Right lobe of liver (tissue), 6 donors: ENCODE results near the gene MGAT2. TPM values are rescaled to one million over a fixed set of nuclear protein-coding genes. Genes with fewer than 3 reads are reported as not detected.
"Not testable (repeated sequence)": the region's sequence is repeated elsewhere in the genome, so short reads cannot be mapped to it uniquely, and the experiment has no call there.

Source experiments
- ATAC-seq, 4 donors: fragments of 200-7000 bp; cut with Tn5 transposase; one replicate each; pipeline ENCODE4 v1.9.1; 2020; ENCODE audit warnings: mild to moderate bottlenecking in 4 of 4, moderate library complexity in 4 of 4
- DNase-seq, 3 donors: peaks; one replicate each; pipeline ENCODE4 v3.0.0-alpha.2; 2020
- H3K27ac ChIP-seq, 3 donors: fragments of 200-600 bp; one replicate each; pipeline ENCODE4 v1.8.0; 2022
- H3K27me3 ChIP-seq, 2 donors: fragments of 200-600 bp; one replicate each; pipeline ENCODE4 v1.8.0; 2022
- H3K36me3 ChIP-seq, 4 donors: fragments of 200-600 bp; sonication (generic) in 1 of 4; one replicate each; pipeline versions ENCODE4 v1.5.1 to v1.8.0; 2017 to 2022; ENCODE audit warnings: control low read depth in 1 of 4
- H3K4me1 ChIP-seq, 4 donors: fragments of 200-600 bp; sonication (generic) in 1 of 4; one replicate each; pipeline versions ENCODE4 v1.5.1 to v1.8.0; 2017 to 2022; ENCODE audit warnings: control low read depth in 1 of 4
- H3K4me3 ChIP-seq, 3 donors: fragments of 200-600 bp; one replicate each; pipeline ENCODE4 v1.8.0; 2022
- H3K9me3 ChIP-seq, 4 donors: fragments of 200-600 bp; sonication (generic) in 1 of 4; one replicate each; pipeline versions ENCODE4 v1.5.1 to v1.8.0; 2017 to 2022; ENCODE audit warnings: control low read depth in 1 of 4
- POLR2A ChIP-seq: fragments of 450-650 bp; IDR thresholded peaks from one replicate; pipeline ENCODE4 v1.6.1; 2017; ENCODE audit warnings: antibody characterized with exemption, mild to moderate bottlenecking
- WGBS: methylation state at CpG from one replicate; pipeline ENCODE4 v1.1.6; 2018; ENCODE audit warnings: low coverage, low lambda C conversion rate; ENCODE audit not compliant: insufficient coverage; ENCODE audit errors: missing lambda C conversion rate; 5-methylcytosine and 5-hydroxymethylcytosine counted together
- intact Hi-C, 2 donors: fragments of 100-400 bp; cut with DNase I; formaldehyde crosslinking; loops; one replicate each; pipeline versions ENCODE4 v1.11.2 to v1.14.1; 2022
- total RNA-seq, 6 experiments: library from RNA; depleted of rRNA in 2 of 6; stranded (reverse); fragments of >200 nt in 2 of 6; fragmentation: NEBNext Ultra II Directional in 3 of 6; extraction: Animal tissue kit (Norgen Biotek cat#: 25700) in 3 of 6; gene quantifications; one replicate each; pipeline versions ENCODE4 v1.1.0 to v1.2.4, GENCODE V29; 2016 to 2023
- TF ChIP-seq, protein P1 (sequence below), 4 donors: fragments of 200-600 bp in 3 of 4; fragments of 450-650 bp in 1 of 4; IDR thresholded peaks; one replicate each; pipeline versions ENCODE4 v1.5.1 to v1.8.0; 2016 to 2022; ENCODE audit warnings: antibody characterized with exemption in 4 of 4, mild to moderate bottlenecking in 2 of 4
- donor health status: DM: no; HTN: yes; CAD: no.
- donor health status: DM: no; HTN: no; CAD: no.
- donor health status: DM: no; HTN: no; CAD: no.
- donor health status: DM: no; HTN: yes; CAD: no.
- donor health status: DM: no; HTN: yes; CAD: no.

Gene MGAT2
- total RNA-seq, 6 experiments from 2014 or later: 26.1 to 37.0 (median 30.5) TPM

DNA sequence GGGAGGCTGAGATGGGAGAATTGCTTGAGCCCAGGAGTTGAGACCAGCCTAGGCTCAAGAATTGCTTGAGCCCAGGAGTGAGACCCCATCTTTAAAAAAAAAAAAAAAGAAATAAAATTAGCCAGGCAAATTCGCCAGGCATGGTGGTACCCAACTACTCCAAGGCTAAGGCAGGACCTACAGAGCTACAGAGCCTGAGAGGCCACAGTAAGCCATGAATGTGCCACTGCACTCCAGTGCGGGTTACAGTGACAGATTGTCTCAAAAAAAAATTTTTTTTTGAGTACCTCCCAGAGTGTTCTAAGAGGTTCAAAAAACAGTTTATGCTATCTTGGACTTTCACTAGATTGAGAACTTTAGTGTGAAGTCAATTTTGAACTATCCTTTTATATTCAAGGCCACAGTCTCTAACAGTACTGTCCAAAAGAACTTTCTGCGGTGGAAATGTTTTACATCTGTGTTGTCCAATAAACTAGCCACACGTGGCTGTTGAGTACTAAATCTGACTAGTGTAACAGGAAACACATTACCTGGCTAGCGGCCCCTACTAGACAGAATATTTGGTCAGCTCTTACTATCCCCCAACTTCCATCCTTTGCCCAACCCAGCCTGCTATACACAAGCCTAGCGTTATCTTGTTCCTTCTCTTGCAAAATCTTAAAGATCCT, 2.6 kb upstream of the MGAT2 start:
- H3K27me3 ChIP-seq: no peaks in the 10 kb centered on the region
- H3K4me3 ChIP-seq: no peak overlapping the region
- intact Hi-C loops: no loop called here
- 89% methylated on average over 6 of the region's 6 CpGs for WGBS
- no peak for TF ChIP-seq POLR2A
- TF ChIP-seq, protein P1, sequence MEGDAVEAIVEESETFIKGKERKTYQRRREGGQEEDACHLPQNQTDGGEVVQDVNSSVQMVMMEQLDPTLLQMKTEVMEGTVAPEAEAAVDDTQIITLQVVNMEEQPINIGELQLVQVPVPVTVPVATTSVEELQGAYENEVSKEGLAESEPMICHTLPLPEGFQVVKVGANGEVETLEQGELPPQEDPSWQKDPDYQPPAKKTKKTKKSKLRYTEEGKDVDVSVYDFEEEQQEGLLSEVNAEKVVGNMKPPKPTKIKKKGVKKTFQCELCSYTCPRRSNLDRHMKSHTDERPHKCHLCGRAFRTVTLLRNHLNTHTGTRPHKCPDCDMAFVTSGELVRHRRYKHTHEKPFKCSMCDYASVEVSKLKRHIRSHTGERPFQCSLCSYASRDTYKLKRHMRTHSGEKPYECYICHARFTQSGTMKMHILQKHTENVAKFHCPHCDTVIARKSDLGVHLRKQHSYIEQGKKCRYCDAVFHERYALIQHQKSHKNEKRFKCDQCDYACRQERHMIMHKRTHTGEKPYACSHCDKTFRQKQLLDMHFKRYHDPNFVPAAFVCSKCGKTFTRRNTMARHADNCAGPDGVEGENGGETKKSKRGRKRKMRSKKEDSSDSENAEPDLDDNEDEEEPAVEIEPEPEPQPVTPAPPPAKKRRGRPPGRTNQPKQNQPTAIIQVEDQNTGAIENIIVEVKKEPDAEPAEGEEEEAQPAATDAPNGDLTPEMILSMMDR (IDR thresholded peaks at IDR 0.05): no peak
- ATAC-seq: no peak
- peaks cover 0 to 5% (median 0%) of the 10 kb centered on the region in 4 donors for H3K4me1 ChIP-seq
- DNase-seq: no peak
- H3K36me3 ChIP-seq: peaks cover 0 to 10% (median 5%) of the 10 kb centered on the region in 4 donors
- H3K9me3 ChIP-seq: no peaks in the 10 kb centered on the region
- no peak overlapping the region for H3K27ac ChIP-seq

DNA sequence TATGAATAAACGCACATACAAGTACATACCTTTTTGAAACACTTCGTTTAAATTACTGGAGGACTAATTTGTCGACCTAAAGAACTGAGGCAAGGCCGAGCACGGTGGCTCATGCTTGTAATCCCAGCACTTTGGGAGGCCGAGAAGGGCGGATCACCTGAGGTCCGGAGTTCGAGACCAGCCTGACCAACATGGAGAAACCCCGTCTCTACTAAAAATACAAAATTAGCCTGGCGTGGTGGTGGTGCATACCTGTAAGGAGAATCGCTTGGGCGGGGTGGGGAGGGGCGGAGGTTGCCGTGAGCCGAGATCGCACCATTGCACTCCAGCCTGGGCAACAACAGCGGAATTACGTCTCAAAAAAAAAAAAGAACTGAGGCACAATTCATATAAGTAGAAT, 1.3 kb upstream of the MGAT2 start:
- Histone ChIP-seq H3K4me3 (peak overlapping the region; percentile 92 to 97 (median 95)), H3K4me1 (peaks cover 0 to 15% (median 3%) of the 10 kb centered on the region in 4 donors), H3K36me3 (peaks cover 0 to 10% (median 5%) of the 10 kb centered on the region in 4 donors)
- intact Hi-C loops, DNase-seq, H3K27me3 ChIP-seq, H3K27ac ChIP-seq, ATAC-seq, H3K9me3 ChIP-seq: not testable (repeated sequence)
- 44% methylated on average over 19 of the region's 19 CpGs for WGBS

DNA sequence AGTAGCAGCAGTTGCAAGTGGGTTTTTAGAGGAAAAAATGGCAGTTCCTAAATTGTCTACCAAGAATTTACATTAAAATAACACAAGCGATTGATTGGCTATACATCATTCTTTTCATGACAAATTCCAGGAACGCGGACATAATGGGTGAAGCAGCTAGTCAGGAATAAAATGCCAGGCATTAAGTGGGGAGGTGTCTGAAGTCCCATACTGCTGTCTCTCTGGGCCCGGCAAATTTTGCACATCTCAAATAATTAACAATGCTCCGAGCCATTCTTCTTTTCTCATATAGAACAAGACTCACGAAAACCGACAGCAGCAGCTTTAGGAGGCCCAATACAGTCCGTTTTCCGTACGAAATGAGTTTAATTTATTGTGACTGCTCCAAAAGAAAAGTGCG, 869 bp upstream of the MGAT2 start:
- ATAC-seq: no peak
- H3K27me3 ChIP-seq: no peaks in the 10 kb centered on the region
- intact Hi-C loops: no loop called here
- no peak for DNase-seq
- peaks cover 0 to 10% (median 5%) of the 10 kb centered on the region in 4 donors for H3K36me3 ChIP-seq
- H3K4me3 ChIP-seq: peak overlapping the region; percentile 92 to 97 (median 95)
- peaks cover 0 to 20% (median 3%) of the 10 kb centered on the region in 4 donors for H3K4me1 ChIP-seq
- WGBS: under 1% methylated on average over 11 of the region's 11 CpGs
- no peaks in the 10 kb centered on the region for H3K9me3 ChIP-seq
- peak overlapping the region; percentile 81 to 96 (median 88) for H3K27ac ChIP-seq
- TF ChIP-seq POLR2A: no peak
- TF ChIP-seq, protein P1 (IDR thresholded peaks at IDR 0.05): no peak

DNA sequence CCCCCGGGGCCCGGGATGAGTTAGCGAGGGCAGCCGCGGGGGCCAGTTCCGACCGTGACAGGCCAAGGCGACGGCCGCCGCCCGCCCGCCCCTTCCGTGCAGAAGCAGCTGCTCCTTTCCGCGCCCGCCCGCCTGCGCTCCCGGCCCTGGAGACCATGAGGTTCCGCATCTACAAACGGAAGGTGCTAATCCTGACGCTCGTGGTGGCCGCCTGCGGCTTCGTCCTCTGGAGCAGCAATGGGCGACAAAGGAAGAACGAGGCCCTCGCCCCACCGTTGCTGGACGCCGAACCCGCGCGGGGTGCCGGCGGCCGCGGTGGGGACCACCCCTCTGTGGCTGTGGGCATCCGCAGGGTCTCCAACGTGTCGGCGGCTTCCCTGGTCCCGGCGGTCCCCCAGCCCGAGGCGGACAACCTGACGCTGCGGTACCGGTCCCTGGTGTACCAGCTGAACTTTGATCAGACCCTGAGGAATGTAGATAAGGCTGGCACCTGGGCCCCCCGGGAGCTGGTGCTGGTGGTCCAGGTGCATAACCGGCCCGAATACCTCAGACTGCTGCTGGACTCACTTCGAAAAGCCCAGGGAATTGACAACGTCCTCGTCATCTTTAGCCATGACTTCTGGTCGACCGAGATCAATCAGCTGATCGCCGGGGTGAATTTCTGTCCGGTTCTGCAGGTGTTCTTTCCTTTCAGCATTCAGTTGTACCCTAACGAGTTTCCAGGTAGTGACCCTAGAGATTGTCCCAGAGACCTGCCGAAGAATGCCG, 699 bp downstream of the MGAT2 start:
- no peaks in the 10 kb centered on the region for H3K9me3 ChIP-seq
- H3K27ac ChIP-seq: peak overlapping the region; percentile 80 to 96 (median 88)
- DNase-seq: peak; percentile 68 to 80 (median 73)
- H3K4me3 ChIP-seq: peak overlapping the region; percentile 92 to 97 (median 95)
- H3K36me3 ChIP-seq: peaks cover 0 to 17% (median 8%) of the 10 kb centered on the region in 4 donors
- intact Hi-C loops: no loop called here
- no peaks in the 10 kb centered on the region for H3K27me3 ChIP-seq
- peaks cover 0 to 29% (median 4%) of the 10 kb centered on the region in 4 donors for H3K4me1 ChIP-seq
- peak; percentile 20 to 56 (median 48) for ATAC-seq
- WGBS: 6% methylated on average over 8 of the region's 65 CpGs
- TF ChIP-seq, protein P1 (IDR thresholded peaks at IDR 0.05): no peak
- TF ChIP-seq POLR2A: no peak
